Urothelium cell line (cell line): ENCODE results near the gene ZDHHC8.
A peak's percentile ranks its signal among the peaks of the same experiment; 100 is the strongest.

Source experiments
- DNase-seq: peaks from one replicate; pipeline ENCODE4 v3.0.0; 2011; ENCODE audit warnings: low spot score, mixed read lengths
- FAIRE-seq: peaks from 2 replicates; lab custom pipeline; 2011; peaks lifted over from hg19 to GRCh38; lab: Jason Lieb, UNC

ZDHHC8 gene

GRCh38 chr22:20192293-20192971 lies 60.8 kb downstream of the ZDHHC8 start:
- no peak for DNase-seq
- FAIRE-seq, result no peak

- FAIRE-seq, result peak; percentile 35
- DNase-seq, result no peak
These were observed 61.6 kb downstream of the ZDHHC8 start for GRCh38 chr22:20192972-20193760.

GRCh38 chr22:20193761-20194494 lies 62.3 kb downstream of the ZDHHC8 start:
- DNase-seq, result no peak

GRCh38 chr22:20194681-20195593 lies 63.3 kb downstream of the ZDHHC8 start:
- no peak for FAIRE-seq
- no peak for DNase-seq

More at GRCh38 chr22:20193761-20194494, 62.3 kb downstream of the ZDHHC8 start:
- no peak for FAIRE-seq

GRCh38 chr22:20196094-20196842 lies 64.7 kb downstream of the ZDHHC8 start:
- DNase-seq, result no peak
- no peak for FAIRE-seq
